Ovary (tissue), 9 donors: ENCODE data around the gene AKR1A1. TPM values are rescaled to one million over a fixed set of nuclear protein-coding genes. Genes with fewer than 3 reads are reported as not detected.
"Not testable (repeated sequence)": the region's sequence is repeated elsewhere in the genome, so short reads cannot be mapped to it uniquely, and the experiment has no call there.

Source experiments
- DNase-seq, 5 donors: peaks; one replicate each; pipeline ENCODE4 v3.0.0-alpha.2; 2019 to 2020
- H3K27ac ChIP-seq, 2 donors: fragments of 200-600 bp; one replicate each; pipeline versions ENCODE4 v1.5.1 to v1.8.0; 2019 to 2022
- H3K27me3 ChIP-seq: fragments of 200-600 bp; one replicate; pipeline ENCODE4 v1.8.0; 2022
- H3K36me3 ChIP-seq: fragments of 200-600 bp; sonication (generic); one replicate; pipeline ENCODE4 v1.5.1; 2019
- H3K4me1 ChIP-seq: one replicate; pipeline ENCODE4 v1.8.1; 2013; ENCODE audit warnings: mild to moderate bottlenecking, moderate library complexity; ENCODE audit not compliant: insufficient read depth
- H3K4me3 ChIP-seq: fragments of 200-600 bp; sonication (generic); one replicate; pipeline ENCODE4 v1.5.1; 2017
- H3K9me3 ChIP-seq, 2 donors: fragments of 200-600 bp in 1 of 2; sonication (generic) in 1 of 2; one replicate each; pipeline versions ENCODE4 v1.5.1 to v1.8.1; 2013 to 2019; ENCODE audit warnings: mild to moderate bottlenecking in 1 of 2, moderate library complexity in 1 of 2
- EP300 ChIP-seq: sonication (generic); formaldehyde crosslinking; IDR thresholded peaks from one replicate; pipeline ENCODE4 v1.6.1; 2017; ENCODE audit warnings: antibody characterized with exemption
- POLR2A ChIP-seq: fragments of 450-650 bp; IDR thresholded peaks from one replicate; pipeline ENCODE4 v1.6.1; 2017; ENCODE audit warnings: antibody characterized with exemption, mild to moderate bottlenecking, moderate library complexity
- WGBS, 3 donors: extraction: QIAGEN DNeasy Blood & Tissue Kit in 1 of 3; methylation state at CpG; one replicate each; pipeline versions ENCODE4 v1.1.5 to v1.1.7; 2013 to 2017; 5-methylcytosine and 5-hydroxymethylcytosine counted together
- intact Hi-C, 4 donors: fragments of 100-400 bp; cut with DNase I; formaldehyde crosslinking; loops; one replicate each; pipeline versions ENCODE4 v1.11.0 to v1.15.1; 2022 to 2023
- polyA plus RNA-seq, 2 donors: library from polyadenylated mRNA; stranded (reverse); fragments of 200-250 nt in 1 of 2; fragments of 350-450 nt in 1 of 2; fragmentation: Illumina TruSeq in 1 of 2; extraction: RNeasy Lipid Tissue Mini Kit (QIAGEN cat#74804) in 1 of 2; gene quantifications; one replicate each; pipeline ENCODE4 v1.2.3, GENCODE V29; 2013 to 2014
- total RNA-seq, 7 donors: library from RNA; depleted of rRNA in 2 of 7; stranded (reverse); fragments of >200 nt in 2 of 7; fragmentation: NEBNext Ultra II Directional in 3 of 7; extraction: Animal tissue kit (Norgen Biotek cat#: 25700) in 3 of 7; gene quantifications; one replicate each; pipeline versions ENCODE4 v1.1.0 to v1.2.4, GENCODE V29; 2016 to 2023
- TF ChIP-seq, protein P1 (sequence below), 3 donors: fragments of 450-650 bp in 2 of 3; fragments of 200-600 bp in 1 of 3; IDR thresholded peaks; one replicate each; pipeline versions ENCODE4 v1.5.1 to v1.8.0; 2016 to 2022; ENCODE audit warnings: antibody characterized with exemption in 3 of 3, mild to moderate bottlenecking in 1 of 3
- donor health status: DM: no; HTN: no; CAD: no; lungs with moderate emphysema.
- donor health status: DM: no; HTN: no; CAD: no.
- donor health status: Bipolar disorder and iron deficiency.
- donor health status: DM: yes; HTN: yes; CAD: no.
- donor health status: DM: no; HTN: no; CAD: no.
- donor health status: DM: yes; HTN: yes; CAD: no.

AKR1A1 gene
- total and polyA plus RNA-seq, 9 donors, result 39.8 to 119 (median 88.3) TPM

DNA sequence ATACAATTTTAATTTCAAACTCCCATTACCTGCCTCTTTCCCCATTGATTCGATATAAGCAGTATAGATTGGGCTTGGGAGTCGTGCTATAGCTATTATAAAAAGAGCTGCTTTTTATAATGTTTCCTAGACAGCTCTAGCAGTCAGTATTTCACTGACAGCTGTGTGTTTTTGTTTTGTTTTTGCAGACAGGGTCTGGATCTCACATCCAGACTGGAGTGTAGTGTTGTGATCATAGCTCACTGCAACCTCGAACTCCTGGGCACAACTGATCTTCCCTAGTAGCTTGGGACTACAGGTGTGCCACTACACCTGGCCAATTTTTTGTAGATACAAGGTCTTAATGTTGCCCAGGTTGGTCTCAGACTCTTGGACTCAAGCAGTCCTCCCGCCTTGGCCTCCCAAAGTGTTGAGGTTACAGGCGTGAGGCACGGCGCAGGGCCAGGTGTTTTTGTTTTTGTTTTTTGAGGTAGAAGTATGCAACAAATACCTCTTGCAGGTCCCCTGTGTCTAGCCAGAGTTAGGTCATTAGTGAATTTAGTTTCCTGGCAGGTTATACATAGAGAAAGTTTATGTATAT lies 35.0 kb downstream of the AKR1A1 start:
- peaks cover 11% of the 10 kb centered on the region for H3K4me1 ChIP-seq
- intact Hi-C loops, result loop anchor here in 1 of 4 donors (10.0 kb wide), 2 partner anchors 241 to 571 kb away; partner anchors contain the start of genes HECTD3, MUTYH, TOE1 and UROD
- H3K36me3 ChIP-seq, result no peaks in the 10 kb centered on the region
- no peak for DNase-seq
- no peak overlapping the region for H3K27ac ChIP-seq
- peak overlapping the region; percentile 71 for H3K4me3 ChIP-seq
- 31 to 40% (median 39%) methylated on average over 7 of the region's 7 CpGs for WGBS, 3 donors
- no peaks in the 10 kb centered on the region for H3K9me3 ChIP-seq
- TF ChIP-seq, protein P1, sequence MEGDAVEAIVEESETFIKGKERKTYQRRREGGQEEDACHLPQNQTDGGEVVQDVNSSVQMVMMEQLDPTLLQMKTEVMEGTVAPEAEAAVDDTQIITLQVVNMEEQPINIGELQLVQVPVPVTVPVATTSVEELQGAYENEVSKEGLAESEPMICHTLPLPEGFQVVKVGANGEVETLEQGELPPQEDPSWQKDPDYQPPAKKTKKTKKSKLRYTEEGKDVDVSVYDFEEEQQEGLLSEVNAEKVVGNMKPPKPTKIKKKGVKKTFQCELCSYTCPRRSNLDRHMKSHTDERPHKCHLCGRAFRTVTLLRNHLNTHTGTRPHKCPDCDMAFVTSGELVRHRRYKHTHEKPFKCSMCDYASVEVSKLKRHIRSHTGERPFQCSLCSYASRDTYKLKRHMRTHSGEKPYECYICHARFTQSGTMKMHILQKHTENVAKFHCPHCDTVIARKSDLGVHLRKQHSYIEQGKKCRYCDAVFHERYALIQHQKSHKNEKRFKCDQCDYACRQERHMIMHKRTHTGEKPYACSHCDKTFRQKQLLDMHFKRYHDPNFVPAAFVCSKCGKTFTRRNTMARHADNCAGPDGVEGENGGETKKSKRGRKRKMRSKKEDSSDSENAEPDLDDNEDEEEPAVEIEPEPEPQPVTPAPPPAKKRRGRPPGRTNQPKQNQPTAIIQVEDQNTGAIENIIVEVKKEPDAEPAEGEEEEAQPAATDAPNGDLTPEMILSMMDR (IDR thresholded peaks at IDR 0.05), result no peak
- TF ChIP-seq EP300, result no peak
- no peak for TF ChIP-seq POLR2A
- H3K27me3 ChIP-seq, result no peaks in the 10 kb centered on the region

DNA sequence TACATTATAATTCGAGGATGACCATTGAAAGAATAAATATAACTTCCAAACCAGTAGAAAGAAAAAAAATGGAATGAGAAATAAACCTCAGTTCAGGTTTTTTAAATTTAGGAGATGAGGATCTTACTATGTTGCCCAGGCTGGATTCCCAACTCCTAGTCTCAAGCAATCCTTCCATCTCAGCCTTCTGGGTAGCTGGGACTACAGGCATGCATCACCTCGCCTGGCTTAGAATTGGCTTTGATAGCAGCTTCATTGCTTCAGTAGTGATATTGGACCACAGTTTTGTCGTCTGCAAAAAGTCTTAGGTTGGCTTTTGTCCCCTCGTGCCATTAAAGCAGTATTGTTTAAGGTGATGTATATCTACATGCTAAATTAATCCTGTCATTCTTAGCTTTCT lies 36.1 kb downstream of the AKR1A1 start:
- intact Hi-C loops, result loop anchor here in 1 of 4 donors (10.0 kb wide), 2 partner anchors 242 to 572 kb away; partner anchors contain the start of genes HECTD3, MUTYH, TOE1 and UROD
- H3K4me1 ChIP-seq, result peaks cover 11% of the 10 kb centered on the region
- no peaks in the 10 kb centered on the region for H3K9me3 ChIP-seq
- H3K36me3 ChIP-seq, result no peaks in the 10 kb centered on the region
- no peaks in the 10 kb centered on the region for H3K27me3 ChIP-seq
- H3K27ac ChIP-seq, result no peak overlapping the region
- TF ChIP-seq POLR2A (no peak), EP300 (no peak)
- DNase-seq, result no peak
- H3K4me3 ChIP-seq, result no peak overlapping the region
- 75 to 78% (median 77%) methylated on average over 4 of the region's 4 CpGs for WGBS, 3 donors

DNA sequence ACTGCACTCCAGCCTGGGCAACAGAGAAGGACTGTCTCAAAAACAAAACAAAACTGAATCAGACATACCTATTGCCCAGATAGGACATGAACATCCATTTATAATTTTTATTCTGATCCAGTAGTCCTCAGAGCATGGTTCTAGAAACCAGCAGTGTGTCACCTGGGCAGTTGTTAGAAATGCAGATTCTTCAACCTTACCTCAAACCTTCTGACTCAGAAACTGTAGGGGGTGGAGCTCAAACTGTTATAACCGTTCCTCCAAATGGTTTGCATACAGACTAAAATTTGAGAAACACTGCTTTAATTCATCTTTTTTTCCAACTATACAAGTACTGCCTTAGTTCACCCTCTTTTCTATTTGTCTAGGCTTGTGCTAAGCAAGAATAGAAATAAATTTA lies 39.2 kb downstream of the AKR1A1 start:
- Histone ChIP-seq H3K27me3 (no peaks in the 10 kb centered on the region), H3K9me3 (no peaks in the 10 kb centered on the region), H3K4me1 (peaks cover 11% of the 10 kb centered on the region), H3K4me3 (no peak overlapping the region), H3K27ac (no peak overlapping the region), H3K36me3 (no peaks in the 10 kb centered on the region)
- TF ChIP-seq EP300, result no peak
- no peak for TF ChIP-seq POLR2A
- TF ChIP-seq, protein P1 (IDR thresholded peaks at IDR 0.05), result no peak
- no peak for DNase-seq
- WGBS, 3 donors, result 52 to 58% (median 57%) methylated on average over 1 of the region's 1 CpG
- intact Hi-C loops, result loop anchor here in 1 of 4 donors (10.0 kb wide), 2 partner anchors 245 to 575 kb away; partner anchors contain the start of genes HECTD3, MUTYH, TOE1 and UROD

DNA sequence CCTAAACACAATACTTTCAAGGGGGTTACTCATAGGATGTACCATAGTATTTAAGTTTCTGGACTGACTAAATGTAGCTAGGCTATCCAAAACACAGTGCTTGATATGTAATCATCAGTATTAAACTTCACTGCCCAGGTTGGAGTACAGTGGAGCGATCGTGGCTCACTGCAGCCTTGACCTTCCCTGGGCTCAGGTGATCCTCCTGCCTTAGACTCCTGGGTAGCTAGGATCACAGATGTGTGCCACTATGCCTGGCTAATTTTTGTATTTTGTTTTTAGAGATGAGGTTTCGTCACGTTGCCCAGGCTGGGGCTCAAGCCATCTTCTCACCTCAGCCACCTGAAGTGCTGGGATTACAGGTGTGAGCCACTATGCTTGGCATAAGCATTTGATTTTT lies 43.8 kb downstream of the AKR1A1 start:
- no peak overlapping the region for H3K27ac ChIP-seq
- H3K27me3 ChIP-seq, result no peaks in the 10 kb centered on the region
- H3K9me3 ChIP-seq, result no peaks in the 10 kb centered on the region
- 82 to 86% (median 83%) methylated on average over 4 of the region's 4 CpGs for WGBS, 3 donors
- DNase-seq, result no peak
- no peaks in the 10 kb centered on the region for H3K36me3 ChIP-seq
- peaks cover 2% of the 10 kb centered on the region for H3K4me1 ChIP-seq
- H3K4me3 ChIP-seq, result no peak overlapping the region
- no peak for TF ChIP-seq EP300
- TF ChIP-seq POLR2A, result no peak
- intact Hi-C loops, result no loop called here

DNA sequence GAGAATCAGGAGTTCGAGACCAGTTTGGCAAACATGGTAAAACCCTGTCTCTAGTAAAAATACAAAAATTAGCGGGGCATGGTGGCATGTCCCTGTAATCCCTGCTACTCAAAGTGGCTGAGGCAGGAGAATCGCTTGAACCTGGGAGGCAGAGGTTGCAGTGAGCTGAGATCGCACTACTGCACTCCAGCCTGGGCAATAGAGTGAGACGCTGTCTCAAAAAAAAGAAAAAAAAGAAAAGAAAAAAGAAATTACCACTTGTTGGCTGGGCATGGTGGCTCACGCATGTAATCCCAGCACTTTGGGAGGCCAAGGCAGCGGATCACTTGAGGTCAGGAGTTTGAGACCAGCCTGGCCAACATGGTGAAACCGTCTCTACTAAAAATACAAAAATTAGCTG lies 46.1 kb downstream of the AKR1A1 start:
- DNase-seq, H3K9me3 ChIP-seq, H3K36me3 ChIP-seq, H3K27ac ChIP-seq, H3K27me3 ChIP-seq, H3K4me3 ChIP-seq, H3K4me1 ChIP-seq, intact Hi-C loops: not testable (repeated sequence)
- WGBS, 3 donors, result 94 to 98% (median 97%) methylated on average over 8 of the region's 8 CpGs

DNA sequence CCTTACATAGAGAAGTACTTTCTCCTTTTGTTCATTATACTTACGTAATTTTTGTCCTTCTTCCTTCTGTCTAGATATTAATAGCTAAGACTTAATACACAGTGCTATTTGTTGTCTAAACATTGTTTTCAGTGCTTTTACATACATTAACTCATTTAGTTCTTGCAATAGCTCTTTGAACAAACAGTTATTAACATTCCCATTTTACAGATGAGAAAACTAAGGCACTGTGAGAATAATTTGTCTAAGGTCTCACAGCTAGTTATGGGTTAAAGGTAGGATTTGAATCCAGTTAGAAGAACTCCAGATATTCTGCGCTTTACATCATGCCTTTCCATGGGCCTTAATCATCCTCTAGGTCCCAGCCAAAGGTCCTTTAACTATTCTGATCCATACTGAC lies 53.6 kb downstream of the AKR1A1 start:
- DNase-seq, result no peak
- no peaks in the 10 kb centered on the region for H3K4me1 ChIP-seq
- intact Hi-C loops, result no loop called here
- H3K27ac ChIP-seq, result no peak overlapping the region
- H3K9me3 ChIP-seq, result no peaks in the 10 kb centered on the region
- no peaks in the 10 kb centered on the region for H3K36me3 ChIP-seq
- H3K27me3 ChIP-seq, result no peaks in the 10 kb centered on the region
- TF ChIP-seq POLR2A, result no peak
- no peak overlapping the region for H3K4me3 ChIP-seq
- 96 to 99% (median 98%) methylated on average over 2 of the region's 2 CpGs for WGBS, 3 donors
